IPS-18c (cell line): ENCODE results near the gene CASZ1.

ENCODE experiments used
- H3K4me3 ChIP-seq: 2 replicates; pipeline ENCODE4 v1.7.0; 2013; ENCODE audit warnings: low read depth, mild to moderate bottlenecking, low read length, moderate library complexity; ENCODE audit not compliant: insufficient read depth
- H3K9me3 ChIP-seq: one replicate; pipeline ENCODE4 v1.6.1; 2013; ENCODE audit warnings: mild to moderate bottlenecking, low read length, moderate library complexity; ENCODE audit not compliant: control insufficient read depth, insufficient read depth

Gene CASZ1

GRCh38 chr1:10785728-10786638 lies 10.5 kb downstream of the CASZ1 start:
- Histone ChIP-seq H3K4me3 (no peak overlapping the region), H3K9me3 (no peaks in the 10 kb centered on the region)

- no peak overlapping the region for H3K4me3 ChIP-seq
- H3K9me3 ChIP-seq = no peaks in the 10 kb centered on the region
Measured at GRCh38 chr1:10784998-10785727, 11.3 kb downstream of the CASZ1 start.

GRCh38 chr1:10782491-10783244 lies 13.8 kb downstream of the CASZ1 start:
- no peaks in the 10 kb centered on the region for H3K9me3 ChIP-seq
- no peak overlapping the region for H3K4me3 ChIP-seq

- Histone ChIP-seq H3K9me3 (no peaks in the 10 kb centered on the region), H3K4me3 (no peak overlapping the region)
Measured at GRCh38 chr1:10781137-10781536, 15.3 kb downstream of the CASZ1 start.

- H3K4me3 ChIP-seq = no peak overlapping the region
- H3K9me3 ChIP-seq = no peaks in the 10 kb centered on the region
Measured at GRCh38 chr1:10779841-10780240, 16.6 kb downstream of the CASZ1 start.

GRCh38 chr1:10779201-10779600 lies 17.2 kb downstream of the CASZ1 start:
- no peak overlapping the region for H3K4me3 ChIP-seq
- H3K9me3 ChIP-seq = no peaks in the 10 kb centered on the region

GRCh38 chr1:10778640-10779039 lies 17.8 kb downstream of the CASZ1 start:
- no peaks in the 10 kb centered on the region for H3K9me3 ChIP-seq
- H3K4me3 ChIP-seq = no peak overlapping the region

- H3K4me3 ChIP-seq = no peak overlapping the region
- no peaks in the 10 kb centered on the region for H3K9me3 ChIP-seq
Measured at GRCh38 chr1:10777749-10778574, 18.5 kb downstream of the CASZ1 start.

- H3K4me3 ChIP-seq = no peak overlapping the region
- no peaks in the 10 kb centered on the region for H3K9me3 ChIP-seq
Measured at GRCh38 chr1:10776190-10776905, 20.1 kb downstream of the CASZ1 start.

- Histone ChIP-seq H3K9me3 (no peaks in the 10 kb centered on the region), H3K4me3 (no peak overlapping the region)
Measured at GRCh38 chr1:10775763-10776162, 20.7 kb downstream of the CASZ1 start.

- Histone ChIP-seq H3K9me3 (no peaks in the 10 kb centered on the region), H3K4me3 (no peak overlapping the region)
Measured at GRCh38 chr1:10774615-10775310, 21.7 kb downstream of the CASZ1 start.

- Histone ChIP-seq H3K4me3 (no peak overlapping the region), H3K9me3 (no peaks in the 10 kb centered on the region)
Measured at GRCh38 chr1:10773851-10774614, 22.4 kb downstream of the CASZ1 start.

GRCh38 chr1:10773376-10773775 lies 23.1 kb downstream of the CASZ1 start:
- Histone ChIP-seq H3K9me3 (no peaks in the 10 kb centered on the region), H3K4me3 (no peak overlapping the region)

GRCh38 chr1:10772711-10773110 lies 23.7 kb downstream of the CASZ1 start:
- H3K4me3 ChIP-seq = no peak overlapping the region

GRCh38 chr1:10771789-10772188 lies 24.7 kb downstream of the CASZ1 start:
- Histone ChIP-seq H3K4me3 (no peak overlapping the region), H3K9me3 (no peaks in the 10 kb centered on the region)

More at GRCh38 chr1:10772711-10773110, 23.7 kb downstream of the CASZ1 start:
- H3K9me3 ChIP-seq = no peaks in the 10 kb centered on the region
